Caco-2 (cell line): ENCODE measurements around the gene BPIFB1. TPM values are rescaled to one million over a fixed set of nuclear protein-coding genes. Genes with fewer than 3 reads are reported as not detected.

Source experiments
- BruUV-seq: library from RNA; stranded (reverse); fragments of 400-500 nt; replicated peaks from 2 replicates; lab custom pipeline; 2021; lab: Mats Ljungman, UMichigan
- CTCF ChIA-PET: fragments of 300-600 bp; sonication (Branson Sonifier 250); formaldehyde crosslinking; loops from one replicate; lab custom pipeline; 2022; ENCODE audit warnings: antibody characterized with exemption; lab: Charles Lee
- POLR2A ChIA-PET: fragments of 300-600 bp; sonication (Branson Sonifier 250); formaldehyde crosslinking; loops from one replicate; lab custom pipeline; 2022; ENCODE audit warnings: antibody characterized with exemption; lab: Charles Lee
- DNase-seq, 2 experiments: peaks; one replicate each; pipeline versions ENCODE4 v3.0.0 to v3.0.0-alpha.2; 2020 to 2022
- H3K27me3 ChIP-seq: replicated peaks from 2 replicates; pipeline ENCODE4 v1.6.0; 2011; ENCODE audit warnings: low read length; ENCODE audit not compliant: control insufficient read depth, insufficient read depth
- H3K36me3 ChIP-seq: 2 replicates; pipeline ENCODE4 v1.5.1; 2011; ENCODE audit warnings: low read length; ENCODE audit not compliant: control insufficient read depth, insufficient read depth
- H3K4me1 ChIP-seq: fragments of 250-450 bp; sonication (Bioruptor Pico); 2 replicates; pipeline ENCODE4 v1.5.1; 2020; ENCODE audit warnings: mild to moderate bottlenecking
- H3K4me3 ChIP-seq: 2 replicates; pipeline ENCODE4 v1.5.1; 2011; ENCODE audit warnings: low read depth, mild to moderate bottlenecking, control low read depth, low read length
- H3K9me3 ChIP-seq: fragments of 250-450 bp; sonication (Bioruptor Pico); 2 replicates; pipeline ENCODE4 v1.5.1; 2020; ENCODE audit warnings: mild to moderate bottlenecking, moderate library complexity
- H3K27ac Mint-ChIP-seq: one replicate; pipeline ENCODE4 v1.8.0; 2022; ENCODE audit warnings: mixed read lengths; ENCODE audit not compliant: unreplicated experiment
- H3K27me3 Mint-ChIP-seq: one replicate; pipeline ENCODE4 v1.8.0; 2022; ENCODE audit warnings: mixed read lengths; ENCODE audit not compliant: insufficient read depth, unreplicated experiment
- H3K36me3 Mint-ChIP-seq: one replicate; pipeline ENCODE4 v1.8.0; 2022; ENCODE audit warnings: mild to moderate bottlenecking, mixed read lengths; ENCODE audit not compliant: insufficient read depth, unreplicated experiment
- H3K4me1 Mint-ChIP-seq: one replicate; pipeline ENCODE4 v1.8.0; 2022; ENCODE audit warnings: low read depth, mixed read lengths; ENCODE audit not compliant: unreplicated experiment
- H3K4me3 Mint-ChIP-seq: one replicate; pipeline ENCODE4 v1.8.0; 2022; ENCODE audit warnings: mild to moderate bottlenecking, moderate library complexity, mixed read lengths; ENCODE audit not compliant: unreplicated experiment
- H3K9me3 Mint-ChIP-seq: one replicate; pipeline ENCODE4 v1.8.0; 2022; ENCODE audit warnings: mixed read lengths; ENCODE audit not compliant: unreplicated experiment
- CTCF ChIP-seq, 2 experiments: fragments of 200-600 bp in 1 of 2; IDR thresholded peaks; 1 replicate in 1 of 2; 2 replicates in 1 of 2; pipeline versions ENCODE4 v1.5.1 to v1.8.0; 2011 to 2022; ENCODE audit warnings: antibody characterized with exemption in 1 of 2, control low read depth in 1 of 2, inconsistent platforms in 1 of 2, low read depth in 1 of 2, low read length in 1 of 2, mild to moderate bottlenecking in 1 of 2, moderate library complexity in 1 of 2; ENCODE audit not compliant: insufficient read depth in 1 of 2, severe bottlenecking in 1 of 2, unreplicated experiment in 1 of 2
- intact Hi-C: fragments of 100-400 bp; cut with micrococcal nuclease; formaldehyde crosslinking; loops from one replicate; pipeline ENCODE4 v1.10.0; 2022; ENCODE audit not compliant: unreplicated experiment
- total RNA-seq: library from RNA; stranded (reverse); gene quantifications from 2 replicates; pipeline ENCODE4 v1.2.3, GENCODE V29; 2022

The BPIFB1 gene
- total RNA-seq, 1 experiment from 2014 or later = not detected

- TF ChIP-seq CTCF (IDR thresholded peaks at IDR 0.05; ENCODE audit: insufficient read depth in 1 of 2, low read depth in 1 of 2, low read length in 1 of 2, severe bottlenecking in 1 of 2, unreplicated experiment in 1 of 2) = no peak
- POLR2A ChIA-PET = no interaction called here
- H3K4me1 ChIP-seq = no peaks in the 10 kb centered on the region
- Mint-ChIP-seq H3K4me3 (no peak overlapping the region), H3K4me1 (no peaks in the 10 kb centered on the region), H3K27ac (no peak overlapping the region), H3K27me3 (peaks cover 7% of the 10 kb centered on the region), H3K9me3 (no peaks in the 10 kb centered on the region), H3K36me3 (no peaks in the 10 kb centered on the region)
- DNase-seq = no peak
- CTCF ChIA-PET = no interaction called here
- intact Hi-C loops = no loop called here
- BruUV-seq = no TSS peak
- peaks cover 6% of the 10 kb centered on the region for H3K9me3 ChIP-seq
- no peaks in the 10 kb centered on the region for H3K27me3 ChIP-seq
- no peaks in the 10 kb centered on the region for H3K36me3 ChIP-seq
- no peak overlapping the region for H3K4me3 ChIP-seq
Measured at GRCh38 chr20:33304046-33304445, 21.0 kb downstream of the BPIFB1 start.

GRCh38 chr20:33305589-33306057, 22.6 kb downstream of the BPIFB1 start:
- no peak for DNase-seq
- no peak for TF ChIP-seq CTCF (IDR thresholded peaks at IDR 0.05; ENCODE audit: insufficient read depth in 1 of 2, low read depth in 1 of 2, low read length in 1 of 2, severe bottlenecking in 1 of 2, unreplicated experiment in 1 of 2)
- Mint-ChIP-seq H3K36me3 (no peaks in the 10 kb centered on the region), H3K27me3 (peaks cover 7% of the 10 kb centered on the region), H3K4me3 (no peak overlapping the region), H3K9me3 (no peaks in the 10 kb centered on the region), H3K27ac (no peak overlapping the region), H3K4me1 (no peaks in the 10 kb centered on the region)
- ChIA-PET POLR2A (no interaction called here), CTCF (no interaction called here)
- no peaks in the 10 kb centered on the region for H3K4me1 ChIP-seq
- peaks cover 6% of the 10 kb centered on the region for H3K9me3 ChIP-seq
- H3K4me3 ChIP-seq = no peak overlapping the region
- H3K27me3 ChIP-seq = no peaks in the 10 kb centered on the region
- intact Hi-C loops = no loop called here
- no TSS peak for BruUV-seq
- H3K36me3 ChIP-seq = no peaks in the 10 kb centered on the region

GRCh38 chr20:33306228-33306627, 23.2 kb downstream of the BPIFB1 start:
- TF ChIP-seq CTCF (IDR thresholded peaks at IDR 0.05; ENCODE audit: insufficient read depth in 1 of 2, low read depth in 1 of 2, low read length in 1 of 2, severe bottlenecking in 1 of 2, unreplicated experiment in 1 of 2) = no peak
- POLR2A ChIA-PET = no interaction called here
- peaks cover 6% of the 10 kb centered on the region for H3K9me3 ChIP-seq
- H3K4me3 ChIP-seq = no peak overlapping the region
- no peaks in the 10 kb centered on the region for H3K27me3 ChIP-seq
- Mint-ChIP-seq H3K27ac (no peak overlapping the region), H3K9me3 (no peaks in the 10 kb centered on the region), H3K36me3 (no peaks in the 10 kb centered on the region), H3K4me1 (no peaks in the 10 kb centered on the region), H3K27me3 (peaks cover 7% of the 10 kb centered on the region), H3K4me3 (no peak overlapping the region)
- no TSS peak for BruUV-seq
- DNase-seq = no peak
- no peaks in the 10 kb centered on the region for H3K4me1 ChIP-seq
- CTCF ChIA-PET = no interaction called here
- intact Hi-C loops = no loop called here
- no peaks in the 10 kb centered on the region for H3K36me3 ChIP-seq
